Liver (tissue), 3 donors: Measurements from ENCODE around the gene OLR1.

Source experiments
- CTCF ChIP-seq: fragments of 150-350 bp; IDR thresholded peaks from 2 replicates; pipeline ENCODE4 v1.5.1; 2017; ENCODE audit warnings: improper control_type of control experiment, low read depth, low read length; ENCODE audit not compliant: missing input control
- GABPA ChIP-seq, 2 donors: IDR thresholded peaks in 1 of 2; conservative IDR thresholded peaks in 1 of 2; 2 replicates each; pipeline ENCODE4 v1.6.1; 2016; ENCODE audit warnings: antibody characterized with exemption in 2 of 2, mild to moderate bottlenecking in 1 of 2, moderate library complexity in 1 of 2
- ZBTB33 ChIP-seq: IDR thresholded peaks from 2 replicates; pipeline ENCODE4 v1.6.1; 2016; ENCODE audit warnings: antibody characterized with exemption
- donor health status: healthy.
- donor health status: healthy.

- TF ChIP-seq GABPA (IDR thresholded peaks at IDR 0.05 in 1 of 2, conservative IDR thresholded peaks at IDR 0.05 in 1 of 2) (no peak), CTCF (no peak), ZBTB33 (no peak)
These were observed 17.7 kb upstream of the OLR1 start for GRCh38 chr12:10189653-10190052.
